Measurements from ENCODE around the gene ANTXR1. TPM values are rescaled to one million over a fixed set of nuclear protein-coding genes. Genes with fewer than 3 reads are reported as not detected.

Gene ANTXR1
- total RNA-seq, 1 experiment from 2014 or later = 0.66 TPM

DNA sequence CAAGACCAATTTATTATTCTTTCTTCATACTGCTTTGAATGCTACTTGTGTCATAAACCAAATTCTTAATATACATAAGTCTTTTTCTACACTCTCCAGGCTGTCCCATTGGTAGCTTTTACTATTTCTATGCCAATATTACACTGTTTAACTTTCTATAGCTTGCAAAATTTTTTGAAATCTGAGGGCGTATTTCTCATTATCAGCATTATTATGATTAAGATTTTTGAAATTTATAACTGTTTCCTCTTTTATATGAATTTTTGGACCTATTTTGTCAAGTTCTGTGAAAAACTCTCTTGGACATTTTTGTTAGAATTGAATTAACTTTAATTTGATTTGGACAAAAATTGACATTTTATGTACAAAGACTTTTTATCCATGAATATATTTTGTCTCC is 275.4 kb downstream of the ANTXR1 start:
- intact Hi-C loops (cut with micrococcal nuclease; ENCODE audit: unreplicated experiment) = no loop called here
- peaks cover 4% of the 10 kb centered on the region for H3K36me3 Mint-ChIP-seq (ENCODE audit: insufficient read depth, unreplicated experiment)
- no peaks in the 10 kb centered on the region for H3K4me1 Mint-ChIP-seq (ENCODE audit: low read depth, unreplicated experiment)
- CTCF ChIA-PET = no interaction called here
- H3K4me3 Mint-ChIP-seq (ENCODE audit: low read depth, unreplicated experiment) = no peak overlapping the region
- BruUV-seq (replicated peaks) = no TSS peak
- H3K9me3 Mint-ChIP-seq (ENCODE audit: low read depth, unreplicated experiment) = no peaks in the 10 kb centered on the region
- peaks cover 13% of the 10 kb centered on the region for H3K27me3 Mint-ChIP-seq (ENCODE audit: unreplicated experiment)
- TF ChIP-seq, protein P1, sequence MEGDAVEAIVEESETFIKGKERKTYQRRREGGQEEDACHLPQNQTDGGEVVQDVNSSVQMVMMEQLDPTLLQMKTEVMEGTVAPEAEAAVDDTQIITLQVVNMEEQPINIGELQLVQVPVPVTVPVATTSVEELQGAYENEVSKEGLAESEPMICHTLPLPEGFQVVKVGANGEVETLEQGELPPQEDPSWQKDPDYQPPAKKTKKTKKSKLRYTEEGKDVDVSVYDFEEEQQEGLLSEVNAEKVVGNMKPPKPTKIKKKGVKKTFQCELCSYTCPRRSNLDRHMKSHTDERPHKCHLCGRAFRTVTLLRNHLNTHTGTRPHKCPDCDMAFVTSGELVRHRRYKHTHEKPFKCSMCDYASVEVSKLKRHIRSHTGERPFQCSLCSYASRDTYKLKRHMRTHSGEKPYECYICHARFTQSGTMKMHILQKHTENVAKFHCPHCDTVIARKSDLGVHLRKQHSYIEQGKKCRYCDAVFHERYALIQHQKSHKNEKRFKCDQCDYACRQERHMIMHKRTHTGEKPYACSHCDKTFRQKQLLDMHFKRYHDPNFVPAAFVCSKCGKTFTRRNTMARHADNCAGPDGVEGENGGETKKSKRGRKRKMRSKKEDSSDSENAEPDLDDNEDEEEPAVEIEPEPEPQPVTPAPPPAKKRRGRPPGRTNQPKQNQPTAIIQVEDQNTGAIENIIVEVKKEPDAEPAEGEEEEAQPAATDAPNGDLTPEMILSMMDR (IDR thresholded peaks at IDR 0.05; ENCODE audit: unreplicated experiment) = no peak
- DNase-seq = no peak
- H3K27ac Mint-ChIP-seq (ENCODE audit: unreplicated experiment) = no peak overlapping the region

DNA sequence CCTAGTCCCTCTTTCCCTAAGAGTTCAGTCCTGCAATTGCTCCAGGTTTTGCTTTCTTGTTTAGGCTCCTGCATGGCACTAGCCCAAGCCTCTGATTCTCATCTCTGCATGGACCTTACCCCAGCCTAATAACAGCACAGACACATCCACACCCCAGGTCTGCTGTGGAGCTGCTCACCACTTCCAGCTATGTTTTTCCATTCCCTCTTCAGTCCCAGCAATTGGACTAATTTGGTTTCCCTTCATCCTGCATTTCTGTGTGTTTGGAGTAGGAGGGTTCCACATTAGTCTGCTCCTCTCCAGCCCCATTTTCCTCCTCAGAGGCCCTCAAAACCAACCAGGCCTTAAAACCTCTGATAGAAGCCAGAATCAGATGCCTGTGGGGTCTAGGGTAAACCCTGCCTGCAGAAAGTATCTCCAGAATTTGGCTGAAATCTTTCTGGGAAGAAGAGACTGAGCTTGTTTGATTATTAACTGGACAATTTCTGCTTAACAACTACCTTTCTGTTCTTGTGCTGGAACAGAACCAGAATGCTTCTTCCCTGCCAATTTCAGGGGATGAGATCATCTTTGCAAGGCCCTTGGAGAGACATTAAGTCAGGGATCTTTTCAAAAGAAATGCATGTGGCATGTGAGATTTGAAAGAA is 278.1 kb downstream of the ANTXR1 start:
- no peak for DNase-seq
- Mint-ChIP-seq H3K4me3 (ENCODE audit: low read depth, unreplicated experiment) (no peak overlapping the region), H3K36me3 (ENCODE audit: insufficient read depth, unreplicated experiment) (peaks cover 4% of the 10 kb centered on the region), H3K27ac (ENCODE audit: unreplicated experiment) (no peak overlapping the region), H3K9me3 (ENCODE audit: low read depth, unreplicated experiment) (peaks cover 3% of the 10 kb centered on the region), H3K4me1 (ENCODE audit: low read depth, unreplicated experiment) (no peaks in the 10 kb centered on the region), H3K27me3 (ENCODE audit: unreplicated experiment) (peaks cover 34% of the 10 kb centered on the region)
- CTCF ChIA-PET = interaction anchor here (0.6 kb wide), 1 partner anchor 108 kb away, joined by 4 read pairs; no protein-coding TSS in a partner anchor
- TF ChIP-seq, protein P1 (IDR thresholded peaks at IDR 0.05; ENCODE audit: unreplicated experiment) = no peak
- no TSS peak for BruUV-seq (replicated peaks)
- intact Hi-C loops (cut with micrococcal nuclease; ENCODE audit: unreplicated experiment) = no loop called here

DNA sequence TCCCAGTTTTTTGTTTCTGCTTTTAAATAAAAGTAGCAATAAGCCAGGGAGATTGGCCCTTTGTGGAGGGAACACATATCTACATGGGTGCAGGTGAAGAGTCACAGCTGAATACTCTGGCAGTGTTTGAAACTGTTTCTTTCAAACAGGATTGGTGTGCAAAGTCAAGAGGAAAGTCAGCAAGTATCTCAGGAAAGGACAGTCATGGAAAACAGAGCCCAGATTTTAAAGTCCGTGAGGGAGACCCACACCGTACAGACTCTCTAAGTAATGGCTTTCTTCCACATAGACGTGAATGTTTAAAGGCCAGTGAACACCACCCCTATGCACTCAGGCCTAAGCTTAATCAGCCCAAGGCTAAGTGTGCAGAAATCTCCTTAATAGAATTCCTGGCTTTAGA is 278.7 kb downstream of the ANTXR1 start:
- TF ChIP-seq, protein P1 (IDR thresholded peaks at IDR 0.05; ENCODE audit: unreplicated experiment) = no peak
- H3K36me3 Mint-ChIP-seq (ENCODE audit: insufficient read depth, unreplicated experiment) = peaks cover 4% of the 10 kb centered on the region
- intact Hi-C loops (cut with micrococcal nuclease; ENCODE audit: unreplicated experiment) = no loop called here
- H3K27me3 Mint-ChIP-seq (ENCODE audit: unreplicated experiment) = peaks cover 34% of the 10 kb centered on the region
- BruUV-seq (replicated peaks) = no TSS peak
- no peak overlapping the region for H3K4me3 Mint-ChIP-seq (ENCODE audit: low read depth, unreplicated experiment)
- no peak for DNase-seq
- CTCF ChIA-PET = no interaction called here
- H3K9me3 Mint-ChIP-seq (ENCODE audit: low read depth, unreplicated experiment) = peaks cover 3% of the 10 kb centered on the region
- no peaks in the 10 kb centered on the region for H3K4me1 Mint-ChIP-seq (ENCODE audit: low read depth, unreplicated experiment)
- H3K27ac Mint-ChIP-seq (ENCODE audit: unreplicated experiment) = no peak overlapping the region

DNA sequence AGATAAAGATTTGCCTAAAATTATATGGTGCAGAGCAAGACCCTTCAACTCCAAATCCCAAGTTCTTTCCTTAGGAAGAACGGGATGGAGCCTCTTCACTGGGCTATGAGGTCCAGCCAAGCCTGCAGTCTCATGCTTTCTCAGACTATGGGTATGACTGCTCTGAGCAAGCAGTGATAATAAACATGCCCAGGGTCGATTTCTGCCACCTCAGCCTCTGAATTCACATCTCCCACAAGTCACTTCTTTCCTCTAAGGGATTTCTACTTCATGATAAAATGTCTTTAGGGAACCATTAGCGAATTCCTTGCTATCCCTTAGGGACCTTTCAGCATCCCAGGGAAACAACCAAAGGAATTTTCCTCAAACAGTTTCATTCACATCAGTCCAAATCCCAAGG is 279.3 kb downstream of the ANTXR1 start:
- intact Hi-C loops (cut with micrococcal nuclease; ENCODE audit: unreplicated experiment) = no loop called here
- no peak overlapping the region for H3K27ac Mint-ChIP-seq (ENCODE audit: unreplicated experiment)
- TF ChIP-seq, protein P1 (IDR thresholded peaks at IDR 0.05; ENCODE audit: unreplicated experiment) = no peak
- no peak overlapping the region for H3K4me3 Mint-ChIP-seq (ENCODE audit: low read depth, unreplicated experiment)
- no peaks in the 10 kb centered on the region for H3K4me1 Mint-ChIP-seq (ENCODE audit: low read depth, unreplicated experiment)
- peaks cover 4% of the 10 kb centered on the region for H3K36me3 Mint-ChIP-seq (ENCODE audit: insufficient read depth, unreplicated experiment)
- CTCF ChIA-PET = no interaction called here
- H3K9me3 Mint-ChIP-seq (ENCODE audit: low read depth, unreplicated experiment) = peaks cover 3% of the 10 kb centered on the region
- BruUV-seq (replicated peaks) = no TSS peak
- peaks cover 39% of the 10 kb centered on the region for H3K27me3 Mint-ChIP-seq (ENCODE audit: unreplicated experiment)
- no peak for DNase-seq

Measured in Calu3 (cell line).